WI38 (cell line): Measurements from ENCODE around the gene JUNB.
"Not testable (repeated sequence)": the region's sequence is repeated elsewhere in the genome, so short reads cannot be mapped to it uniquely, and the experiment has no call there.

Experiments
- H3K4me3 ChIP-seq: 2 replicates; pipeline ENCODE4 v1.5.1; 2011; ENCODE audit warnings: low read depth, mild to moderate bottlenecking, control low read depth, low read length
- TF ChIP-seq, protein P1 (sequence below): IDR thresholded peaks from 2 replicates; pipeline ENCODE4 v1.5.1; 2012; ENCODE audit warnings: low read depth, mild to moderate bottlenecking, control low read depth, low read length

JUNB gene

GRCh38 chr19:12801466-12802266 lies 10.4 kb downstream of the JUNB start, which contains the start of the genes PRDX2 and THSD8:
Gene PRDX2, minus strand, starts transcription at chr19:12801800. Its CDS starts 539 bp downstream, at chr19:12801261.
Gene THSD8, plus strand, starts transcription at chr19:12802069. Its CDS starts 3 bp downstream, at chr19:12802072.
- H3K4me3 ChIP-seq = peak within 1 kb of the TSS; percentile 81
- TF ChIP-seq, protein P1, sequence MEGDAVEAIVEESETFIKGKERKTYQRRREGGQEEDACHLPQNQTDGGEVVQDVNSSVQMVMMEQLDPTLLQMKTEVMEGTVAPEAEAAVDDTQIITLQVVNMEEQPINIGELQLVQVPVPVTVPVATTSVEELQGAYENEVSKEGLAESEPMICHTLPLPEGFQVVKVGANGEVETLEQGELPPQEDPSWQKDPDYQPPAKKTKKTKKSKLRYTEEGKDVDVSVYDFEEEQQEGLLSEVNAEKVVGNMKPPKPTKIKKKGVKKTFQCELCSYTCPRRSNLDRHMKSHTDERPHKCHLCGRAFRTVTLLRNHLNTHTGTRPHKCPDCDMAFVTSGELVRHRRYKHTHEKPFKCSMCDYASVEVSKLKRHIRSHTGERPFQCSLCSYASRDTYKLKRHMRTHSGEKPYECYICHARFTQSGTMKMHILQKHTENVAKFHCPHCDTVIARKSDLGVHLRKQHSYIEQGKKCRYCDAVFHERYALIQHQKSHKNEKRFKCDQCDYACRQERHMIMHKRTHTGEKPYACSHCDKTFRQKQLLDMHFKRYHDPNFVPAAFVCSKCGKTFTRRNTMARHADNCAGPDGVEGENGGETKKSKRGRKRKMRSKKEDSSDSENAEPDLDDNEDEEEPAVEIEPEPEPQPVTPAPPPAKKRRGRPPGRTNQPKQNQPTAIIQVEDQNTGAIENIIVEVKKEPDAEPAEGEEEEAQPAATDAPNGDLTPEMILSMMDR = no peak

- peak overlapping the region; percentile 81 for H3K4me3 ChIP-seq
- TF ChIP-seq, protein P1 = no peak
These were observed 11.2 kb downstream of the JUNB start for GRCh38 chr19:12802267-12803106.

- no peak overlapping the region for H3K4me3 ChIP-seq
- TF ChIP-seq, protein P1 = no peak
These were observed 12.8 kb downstream of the JUNB start for GRCh38 chr19:12804051-12804450.

DNA sequence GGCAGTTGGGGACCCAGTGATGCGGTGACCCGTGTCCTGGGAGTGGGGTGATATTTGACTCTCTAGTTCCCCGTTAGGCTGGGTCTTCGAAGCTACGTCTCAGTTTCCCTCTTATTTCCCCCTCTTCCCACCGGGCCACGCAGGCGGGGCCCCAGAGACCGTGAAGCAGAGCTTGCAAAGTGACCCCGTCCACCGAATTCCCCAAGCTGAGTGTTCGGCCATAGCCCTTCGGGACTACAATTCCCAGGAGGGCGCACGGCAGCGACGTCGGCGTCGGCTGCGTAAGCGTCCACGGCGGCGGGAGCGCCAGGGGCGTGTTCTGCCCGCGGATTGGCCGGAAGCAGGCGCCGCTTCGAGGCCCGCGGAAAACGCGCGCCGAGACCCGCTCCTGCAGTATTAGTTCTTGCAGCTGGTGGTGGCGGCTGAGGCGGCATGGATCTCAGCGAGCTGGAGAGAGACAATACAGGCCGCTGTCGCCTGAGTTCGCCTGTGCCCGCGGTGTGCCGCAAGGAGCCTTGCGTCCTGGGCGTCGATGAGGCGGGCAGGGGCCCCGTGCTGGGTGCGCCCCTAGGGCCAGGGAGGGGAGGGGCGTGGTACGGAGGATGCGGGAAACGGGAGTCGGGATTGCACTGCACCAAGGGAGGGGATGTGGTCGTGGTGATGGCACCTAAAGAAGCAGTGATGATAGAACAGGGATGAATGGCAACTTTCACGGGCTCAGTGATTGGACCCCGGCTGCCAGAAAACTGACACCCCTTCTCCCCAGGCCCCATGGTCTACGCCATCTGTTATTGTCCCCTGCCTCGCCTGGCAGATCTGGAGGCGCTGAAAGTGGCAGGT lies 15.2 kb downstream of the JUNB start, which contains the start of gene RNASEH2A:
Gene RNASEH2A (plus strand): TSS at position 343 of the 840 bp plus-strand sequence. CDS start 90 bp downstream, at position 433.
- TF ChIP-seq, protein P1 = no peak

DNA sequence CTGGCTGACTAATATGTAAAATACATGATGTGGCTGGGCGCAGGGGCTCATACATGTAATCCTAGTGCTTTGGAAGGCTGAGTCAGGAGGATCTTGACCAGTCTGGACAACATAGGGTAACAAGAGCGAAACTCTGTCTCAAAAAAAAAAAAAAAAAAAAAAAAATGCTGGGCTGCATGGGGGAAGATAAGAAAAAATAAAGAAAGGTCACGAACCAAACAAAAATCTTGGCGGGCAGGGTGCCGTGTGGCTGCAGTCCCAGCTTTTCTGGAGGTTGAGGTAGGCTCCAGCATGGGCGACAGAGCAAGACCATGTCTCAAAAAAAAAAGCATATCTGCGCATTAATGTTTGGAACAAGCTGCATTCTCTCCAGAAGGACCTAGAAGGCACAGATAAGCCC lies 23.8 kb downstream of the JUNB start:
- TF ChIP-seq, protein P1 = no peak
- H3K4me3 ChIP-seq = no peak overlapping the region

More for the DNA sequence above, 15.2 kb downstream of the JUNB start, which contains the start of gene RNASEH2A:
- peak within 1 kb of the TSS; percentile 78 for H3K4me3 ChIP-seq

DNA sequence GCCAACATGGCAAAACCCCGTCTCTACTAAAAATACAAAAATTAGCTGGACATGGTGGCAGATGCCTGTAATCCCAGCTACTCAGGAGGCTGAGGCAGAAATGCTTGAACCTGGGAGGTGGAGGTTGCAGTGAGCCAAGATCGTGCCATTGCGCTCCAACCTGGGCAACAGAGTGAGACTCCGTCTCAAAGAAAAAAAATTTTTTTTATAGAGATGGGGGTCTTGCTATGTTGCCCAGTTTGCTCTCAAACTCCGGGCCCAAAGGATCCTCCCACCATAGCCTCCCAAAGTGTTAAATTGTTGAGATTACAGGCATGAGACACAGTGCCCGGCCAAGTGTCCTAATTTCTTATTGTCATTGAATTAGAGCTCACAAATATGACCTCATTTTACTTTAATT lies 25.9 kb downstream of the JUNB start:
- not testable (repeated sequence) for H3K4me3 ChIP-seq

GRCh38 chr19:12817810-12818209 lies 26.5 kb downstream of the JUNB start:
- not testable (repeated sequence) for H3K4me3 ChIP-seq
